Neural progenitor cell (in vitro differentiated cells): Measurements from ENCODE around the gene RREB1. TPM values are rescaled to one million over a fixed set of nuclear protein-coding genes. Genes with fewer than 3 reads are reported as not detected.

Source experiments
- DNase-seq: peaks from one replicate; pipeline ENCODE4 v3.0.0-alpha.2; 2016; ENCODE audit warnings: low spot score
- H2AFZ ChIP-seq: fragments of 200-600 bp; sonication (generic); replicated peaks from 2 replicates; pipeline ENCODE4 v1.6.1; 2016; ENCODE audit warnings: antibody characterized with exemption
- H3F3A ChIP-seq: fragments of 200-600 bp; sonication (generic); 2 replicates; pipeline ENCODE4 v1.6.1; 2016; ENCODE audit warnings: antibody characterized with exemption, low read depth
- H3K27ac ChIP-seq: fragments of 200-600 bp; sonication (generic); 2 replicates; pipeline ENCODE4 v1.5.1; 2016; ENCODE audit warnings: mild to moderate bottlenecking
- H3K27me3 ChIP-seq: fragments of 200-600 bp; sonication (generic); 2 replicates; pipeline ENCODE4 v1.6.1; 2016; ENCODE audit warnings: mild to moderate bottlenecking, moderate library complexity
- H3K36me3 ChIP-seq: fragments of 200-600 bp; sonication (generic); 2 replicates; pipeline ENCODE4 v1.5.1; 2016
- H3K4me1 ChIP-seq: fragments of 200-600 bp; sonication (generic); 2 replicates; pipeline ENCODE4 v1.6.1; 2016; ENCODE audit warnings: mixed run types
- H3K4me2 ChIP-seq: fragments of 200-600 bp; sonication (generic); 2 replicates; pipeline ENCODE4 v1.6.1; 2016
- H3K4me3 ChIP-seq: fragments of 200-600 bp; sonication (generic); 2 replicates; pipeline ENCODE4 v1.5.1; 2016
- H3K79me2 ChIP-seq: fragments of 200-600 bp; sonication (generic); 2 replicates; pipeline ENCODE4 v1.6.1; 2016; ENCODE audit warnings: low read depth
- H3K9ac ChIP-seq: fragments of 200-600 bp; sonication (generic); 2 replicates; pipeline ENCODE4 v1.6.1; 2016
- H3K9me3 ChIP-seq: fragments of 200-600 bp; sonication (generic); 2 replicates; pipeline ENCODE4 v1.5.1; 2016; ENCODE audit warnings: low read depth
- H4K20me1 ChIP-seq: fragments of 200-600 bp; sonication (generic); 2 replicates; pipeline ENCODE4 v1.6.1; 2016; ENCODE audit warnings: low read depth
- H3K27ac Mint-ChIP-seq: 3 replicates; pipeline ENCODE4 v1.8.0; 2021; ENCODE audit warnings: mixed read lengths
- H3K27me3 Mint-ChIP-seq: 2 replicates; pipeline ENCODE4 v1.8.0; 2022; ENCODE audit warnings: low read depth, mild to moderate bottlenecking, inconsistent platforms, moderate library complexity, mixed read lengths; ENCODE audit not compliant: insufficient read depth
- H3K36me3 Mint-ChIP-seq: 3 replicates; pipeline ENCODE4 v1.8.0; 2021; ENCODE audit warnings: mixed read lengths
- H3K4me1 Mint-ChIP-seq: 3 replicates; pipeline ENCODE4 v1.8.0; 2021; ENCODE audit warnings: mixed read lengths
- H3K4me3 Mint-ChIP-seq: 3 replicates; pipeline ENCODE4 v1.8.0; 2021; ENCODE audit warnings: mild to moderate bottlenecking, moderate library complexity, mixed read lengths
- H3K9me3 Mint-ChIP-seq: 3 replicates; pipeline ENCODE4 v1.8.0; 2020; ENCODE audit warnings: mixed read lengths
- CTCF ChIP-seq: fragments of 200-600 bp; sonication (generic); IDR thresholded peaks from 2 replicates; pipeline ENCODE4 v1.5.1; 2017; ENCODE audit warnings: antibody characterized with exemption, mild to moderate bottlenecking
- EZH2 ChIP-seq: fragments of 200-600 bp; sonication (generic); IDR thresholded peaks from 2 replicates; pipeline ENCODE4 v1.6.1; 2017; ENCODE audit warnings: antibody characterized with exemption, mild to moderate bottlenecking, moderate library complexity
- EZH2phosphoT487 ChIP-seq: fragments of 200-600 bp; sonication (generic); IDR thresholded peaks from 2 replicates; pipeline ENCODE4 v1.6.1; 2017; ENCODE audit warnings: antibody characterized with exemption
- total RNA-seq: library from RNA; depleted of rRNA; stranded (reverse); fragments of >200 nt; gene quantifications from 2 replicates; pipeline ENCODE4 v1.2.3, GENCODE V29; 2015; ENCODE audit warnings: low replicate concordance

The RREB1 gene
- total RNA-seq, 1 donor from 2014 or later = 12.1 TPM

- H4K20me1 ChIP-seq = peaks cover 89% of the 10 kb centered on the region
- H3K27ac Mint-ChIP-seq = no peak overlapping the region
- H3K9ac ChIP-seq = no peak overlapping the region
- no peak for TF ChIP-seq EZH2
- no peak for TF ChIP-seq CTCF
- no peak for TF ChIP-seq EZH2phosphoT487
- H3K79me2 ChIP-seq = peaks cover 4% of the 10 kb centered on the region
- peaks cover 3% of the 10 kb centered on the region for H3K36me3 Mint-ChIP-seq
- no peaks in the 10 kb centered on the region for H3K36me3 ChIP-seq
- peaks cover 11% of the 10 kb centered on the region for H3F3A ChIP-seq
- no peak overlapping the region for H3K27ac ChIP-seq
- no peaks in the 10 kb centered on the region for H3K9me3 Mint-ChIP-seq
- H3K4me2 ChIP-seq = no peak overlapping the region
- H3K9me3 ChIP-seq = no peaks in the 10 kb centered on the region
- peaks cover 46% of the 10 kb centered on the region for H3K27me3 ChIP-seq
- no peak overlapping the region for H3K4me3 ChIP-seq
- no peak for DNase-seq
- H2AFZ ChIP-seq = no peak overlapping the region
- no peak overlapping the region for H3K4me3 Mint-ChIP-seq
- peaks cover 28% of the 10 kb centered on the region for H3K4me1 ChIP-seq
- H3K4me1 Mint-ChIP-seq = peaks cover 51% of the 10 kb centered on the region
- no peaks in the 10 kb centered on the region for H3K27me3 Mint-ChIP-seq
These were observed 50.2 kb downstream of the RREB1 start for GRCh38 chr6:7157752-7158616.

GRCh38 chr6:7159790-7160525, 52.2 kb downstream of the RREB1 start:
- Mint-ChIP-seq H3K27me3 (peaks cover 1% of the 10 kb centered on the region), H3K9me3 (no peaks in the 10 kb centered on the region), H3K4me1 (peaks cover 57% of the 10 kb centered on the region), H3K36me3 (peaks cover 3% of the 10 kb centered on the region), H3K27ac (no peak overlapping the region), H3K4me3 (no peak overlapping the region)
- TF ChIP-seq EZH2 (no peak), CTCF (no peak), EZH2phosphoT487 (no peak)
- H3K9me3 ChIP-seq = no peaks in the 10 kb centered on the region
- H3K36me3 ChIP-seq = no peaks in the 10 kb centered on the region
- peaks cover 11% of the 10 kb centered on the region for H3F3A ChIP-seq
- no peak for DNase-seq
- no peak overlapping the region for H3K27ac ChIP-seq
- no peak overlapping the region for H2AFZ ChIP-seq
- H3K4me1 ChIP-seq = peaks cover 32% of the 10 kb centered on the region
- H3K4me2 ChIP-seq = no peak overlapping the region
- no peak overlapping the region for H3K4me3 ChIP-seq
- H4K20me1 ChIP-seq = peaks cover 83% of the 10 kb centered on the region
- no peaks in the 10 kb centered on the region for H3K79me2 ChIP-seq
- peaks cover 34% of the 10 kb centered on the region for H3K27me3 ChIP-seq
- H3K9ac ChIP-seq = no peak overlapping the region

GRCh38 chr6:7161253-7161623, 53.5 kb downstream of the RREB1 start:
- H3K79me2 ChIP-seq = no peaks in the 10 kb centered on the region
- no peaks in the 10 kb centered on the region for H3K9me3 ChIP-seq
- peaks cover 83% of the 10 kb centered on the region for H4K20me1 ChIP-seq
- H3K27me3 ChIP-seq = peaks cover 21% of the 10 kb centered on the region
- Mint-ChIP-seq H3K27ac (no peak overlapping the region), H3K36me3 (peaks cover 3% of the 10 kb centered on the region), H3K9me3 (no peaks in the 10 kb centered on the region), H3K4me1 (peaks cover 56% of the 10 kb centered on the region), H3K4me3 (no peak overlapping the region), H3K27me3 (peaks cover 3% of the 10 kb centered on the region)
- TF ChIP-seq EZH2phosphoT487 (no peak), EZH2 (no peak), CTCF (no peak)
- H3K36me3 ChIP-seq = no peaks in the 10 kb centered on the region
- H3K4me3 ChIP-seq = no peak overlapping the region
- no peak overlapping the region for H3K9ac ChIP-seq
- H3K27ac ChIP-seq = no peak overlapping the region
- H2AFZ ChIP-seq = no peak overlapping the region
- DNase-seq = no peak
- H3K4me2 ChIP-seq = no peak overlapping the region
- H3F3A ChIP-seq = peaks cover 5% of the 10 kb centered on the region
- H3K4me1 ChIP-seq = peaks cover 35% of the 10 kb centered on the region
